ENCODE data around the gene U2SURP.
"Not testable (repeated sequence)": the region's sequence is repeated elsewhere in the genome, so short reads cannot be mapped to it uniquely, and the experiment has no call there.

U2SURP gene

GRCh38 chr3:143024351-143024960 lies 23.1 kb downstream of the U2SURP start:
- DNase-seq = no peak

- no peak for DNase-seq
Observed at GRCh38 chr3:143031327-143031726, 30.0 kb downstream of the U2SURP start.

- not testable (repeated sequence) for DNase-seq
Observed at GRCh38 chr3:143031796-143032387, 30.5 kb downstream of the U2SURP start.

- no peak for DNase-seq
Observed at GRCh38 chr3:143035466-143036211, 34.3 kb downstream of the U2SURP start.

DNA sequence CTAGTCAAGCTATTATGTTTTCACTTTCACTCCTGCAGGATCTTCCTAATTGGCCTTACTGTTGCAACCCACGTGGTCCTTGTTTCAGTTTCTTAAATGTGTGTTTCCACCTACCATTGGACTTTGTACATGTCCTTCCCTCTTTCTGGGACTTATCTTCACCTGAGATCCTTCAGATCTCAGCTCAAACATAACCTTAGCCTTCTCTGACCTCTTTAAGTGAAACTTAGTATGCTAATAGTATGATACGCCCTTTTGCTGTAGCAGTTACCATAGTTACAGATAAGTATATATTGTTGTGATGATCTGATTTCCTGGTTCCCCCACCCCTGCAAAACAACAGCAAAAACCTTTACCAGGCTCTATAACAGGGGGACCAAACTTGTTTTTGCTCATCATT lies 35.2 kb downstream of the U2SURP start:
- no peak for DNase-seq

DNA sequence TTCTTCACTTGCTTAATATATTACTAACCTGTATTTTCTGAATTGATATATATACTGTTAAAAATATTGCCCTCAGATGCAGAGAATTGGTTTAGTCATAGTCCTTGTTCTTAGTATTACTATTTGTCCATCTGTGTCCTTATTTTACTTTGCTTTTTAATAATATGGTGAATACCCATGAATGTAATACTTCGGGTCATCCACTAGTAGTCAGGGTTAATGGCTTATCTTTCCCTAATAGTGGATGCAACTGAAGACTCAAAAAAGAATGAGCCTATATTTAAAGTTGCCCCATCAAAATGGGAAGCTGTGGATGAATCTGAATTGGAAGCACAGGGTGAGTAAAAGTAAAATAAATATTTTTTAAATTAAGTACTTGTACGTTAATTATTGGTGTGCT lies 36.5 kb downstream of the U2SURP start:
- DNase-seq = no peak

DNA sequence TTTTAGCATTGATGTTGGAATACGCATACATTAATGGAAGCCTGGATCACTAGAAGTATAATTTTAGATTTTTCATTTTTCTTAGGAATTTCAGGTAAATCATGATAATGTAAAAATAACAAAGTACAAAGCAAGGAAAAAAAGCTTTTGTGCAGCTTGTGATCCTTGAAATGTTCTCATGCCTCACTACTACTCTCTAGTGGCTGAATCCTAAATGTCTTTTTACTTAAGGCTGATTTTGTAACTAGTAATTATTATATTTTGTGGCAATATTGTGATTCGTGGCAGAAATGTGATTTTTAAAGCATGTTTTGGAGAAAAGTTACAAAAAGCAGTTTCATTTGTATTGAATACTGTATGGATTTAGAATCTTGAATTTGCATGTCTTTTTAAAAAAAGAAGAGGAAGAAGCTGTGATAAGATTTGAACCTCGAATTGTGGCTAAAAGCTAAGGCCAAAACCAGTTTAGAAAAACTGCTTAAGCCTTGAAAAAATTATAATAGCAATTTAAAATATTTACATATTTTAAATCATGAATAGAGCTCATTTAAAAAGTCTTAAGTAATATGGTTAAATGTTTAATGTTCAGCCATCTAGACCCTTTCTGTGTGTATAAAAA lies 39.0 kb downstream of the U2SURP start:
- DNase-seq = no peak

DNA sequence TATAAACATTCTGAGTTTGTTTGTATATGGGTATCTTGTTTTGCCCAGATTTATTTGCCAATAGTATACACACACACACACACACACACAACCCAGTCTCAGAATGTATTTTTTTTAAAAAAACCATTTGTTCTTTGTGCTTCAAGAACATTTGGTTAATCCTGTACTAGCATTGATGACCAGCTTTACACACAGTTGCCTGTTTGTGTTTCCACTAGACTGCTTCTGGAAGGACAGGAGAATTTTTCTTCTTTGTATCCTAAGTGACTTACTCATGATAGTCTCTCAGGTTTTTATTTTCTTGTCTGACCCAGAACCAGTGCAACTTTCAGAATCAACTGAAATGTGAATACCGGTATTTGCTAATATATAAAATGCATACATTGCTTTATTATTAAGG lies 40.5 kb downstream of the U2SURP start:
- no peak for DNase-seq

GRCh38 chr3:143045639-143046038 lies 44.3 kb downstream of the U2SURP start:
- DNase-seq = no peak

DNA sequence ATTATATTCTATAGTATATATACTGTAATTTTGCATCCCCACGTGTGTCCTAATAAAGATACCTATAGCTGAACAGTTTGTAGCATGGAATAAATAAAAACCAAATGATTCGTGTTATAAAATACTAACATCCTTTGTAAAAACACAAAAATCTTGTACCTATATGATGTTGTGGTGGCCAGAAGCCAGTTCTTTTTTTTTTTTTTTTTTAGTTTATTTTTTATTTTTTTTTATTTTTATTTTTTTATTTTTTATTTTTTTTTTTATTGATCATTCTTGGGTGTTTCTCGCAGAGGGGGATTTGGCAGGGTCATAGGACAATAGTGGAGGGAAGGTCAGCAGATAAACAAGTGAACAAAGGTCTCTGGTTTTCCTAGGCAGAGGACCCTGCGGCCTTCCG lies 44.7 kb downstream of the U2SURP start:
- not testable (repeated sequence) for DNase-seq

DNA sequence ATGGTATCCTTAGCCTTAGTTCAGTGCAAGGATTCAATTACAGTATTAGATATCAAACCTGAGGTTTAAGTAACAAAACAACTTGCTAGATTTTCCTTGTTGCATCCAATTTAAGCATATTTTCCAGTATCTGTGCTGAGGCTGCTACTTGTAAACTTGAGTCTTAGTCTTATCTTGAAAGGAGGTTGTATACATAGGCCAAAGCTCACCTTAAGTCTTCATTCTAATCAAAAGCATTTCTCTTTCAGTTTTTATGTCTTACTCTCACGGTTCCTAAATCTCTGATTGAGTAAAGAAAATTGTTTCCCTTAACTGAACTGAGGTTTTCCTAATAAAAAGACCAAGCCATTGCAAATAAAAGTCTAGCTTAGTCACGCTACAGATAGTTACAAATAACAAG lies 52.6 kb downstream of the U2SURP start:
- no peak for DNase-seq

DNA sequence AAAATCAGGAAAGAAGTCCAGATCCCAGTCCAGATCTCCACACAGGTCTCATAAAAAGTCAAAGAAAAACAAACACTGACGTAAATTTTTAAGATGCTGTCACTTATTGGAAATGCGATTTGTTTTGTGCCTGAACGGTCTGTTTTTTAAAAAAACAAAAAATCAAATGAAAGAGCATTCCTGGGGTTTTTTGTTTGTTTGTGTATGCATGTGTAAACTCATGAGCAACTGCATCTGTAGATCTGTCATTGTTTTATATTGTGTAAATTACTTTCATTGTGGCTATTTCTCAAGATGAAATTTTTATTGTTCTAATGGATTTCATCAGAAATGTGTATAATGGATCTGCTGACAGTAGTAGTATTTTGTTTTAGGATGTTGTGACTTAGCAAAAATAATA lies 55.0 kb downstream of the U2SURP start:
- no peak for DNase-seq

GRCh38 chr3:143060906-143061305 lies 59.5 kb downstream of the U2SURP start:
- no peak for DNase-seq

- no peak for DNase-seq
Observed at GRCh38 chr3:143063018-143063417, 61.6 kb downstream of the U2SURP start.

DNA sequence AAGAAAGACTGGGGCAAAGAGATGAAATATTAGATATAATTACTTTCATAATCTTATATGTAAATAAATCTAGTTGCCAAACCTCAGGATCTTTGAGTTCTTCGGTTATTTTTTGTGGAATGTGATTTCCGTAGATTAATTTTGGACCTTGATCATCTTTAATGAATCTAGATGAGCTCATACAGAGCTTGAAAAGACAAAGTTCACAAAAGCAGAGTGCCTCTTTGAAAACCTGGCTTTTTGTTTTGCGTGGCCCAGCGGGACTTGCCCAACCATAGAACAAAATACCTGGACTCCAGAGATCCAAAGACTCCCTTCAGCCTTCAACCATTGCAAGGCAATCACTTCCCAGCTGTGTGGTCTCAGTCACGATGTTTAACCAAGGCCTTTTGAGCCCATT lies 63.4 kb downstream of the U2SURP start:
- DNase-seq = no peak

- DNase-seq = no peak
Observed at GRCh38 chr3:143065364-143065763, 64.0 kb downstream of the U2SURP start.

DNA sequence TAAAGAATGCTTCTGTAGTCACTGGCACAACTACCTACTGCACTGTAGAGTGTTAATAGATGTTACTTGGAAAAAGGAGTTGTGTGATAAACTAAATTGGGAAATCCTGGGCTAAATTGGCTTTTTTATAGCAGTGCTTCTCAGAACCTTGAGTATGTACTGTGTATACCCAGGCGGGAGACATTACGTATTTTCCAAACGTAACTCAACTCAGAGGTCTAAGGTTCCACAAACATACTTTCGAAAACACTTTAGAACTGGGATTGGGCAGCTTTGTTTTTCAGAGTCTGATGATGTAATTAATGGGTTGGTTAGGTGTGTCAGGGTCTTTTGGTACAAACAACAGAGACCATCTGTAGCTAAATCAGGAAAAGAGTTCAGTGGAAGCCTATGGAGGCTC lies 64.7 kb downstream of the U2SURP start:
- no peak for DNase-seq

- no peak for DNase-seq
Observed at GRCh38 chr3:143067201-143067600, 65.8 kb downstream of the U2SURP start.

DNA sequence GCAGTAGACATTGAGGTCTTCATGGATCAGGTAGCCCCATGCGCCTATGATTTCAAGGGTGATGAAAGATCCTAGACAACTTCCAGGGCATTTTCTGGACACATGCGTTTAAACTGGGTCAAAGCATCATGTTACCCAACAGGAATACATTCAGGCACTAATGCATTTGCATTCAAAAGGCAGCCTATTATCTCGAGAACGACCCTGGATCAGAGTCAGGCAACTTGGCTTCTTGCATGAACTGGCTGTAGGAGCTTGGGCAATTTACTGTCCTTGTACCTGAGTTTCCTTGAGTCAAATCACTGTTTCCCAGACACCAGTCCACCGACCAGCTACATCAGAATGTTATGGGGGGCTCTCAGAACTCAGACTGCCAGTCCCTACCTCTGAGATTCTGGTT lies 66.7 kb downstream of the U2SURP start:
- no peak for DNase-seq

- no peak for DNase-seq
Observed at GRCh38 chr3:143070977-143071551, 69.7 kb downstream of the U2SURP start.

- no peak for DNase-seq
Observed at GRCh38 chr3:143071776-143072175, 70.4 kb downstream of the U2SURP start.

DNA sequence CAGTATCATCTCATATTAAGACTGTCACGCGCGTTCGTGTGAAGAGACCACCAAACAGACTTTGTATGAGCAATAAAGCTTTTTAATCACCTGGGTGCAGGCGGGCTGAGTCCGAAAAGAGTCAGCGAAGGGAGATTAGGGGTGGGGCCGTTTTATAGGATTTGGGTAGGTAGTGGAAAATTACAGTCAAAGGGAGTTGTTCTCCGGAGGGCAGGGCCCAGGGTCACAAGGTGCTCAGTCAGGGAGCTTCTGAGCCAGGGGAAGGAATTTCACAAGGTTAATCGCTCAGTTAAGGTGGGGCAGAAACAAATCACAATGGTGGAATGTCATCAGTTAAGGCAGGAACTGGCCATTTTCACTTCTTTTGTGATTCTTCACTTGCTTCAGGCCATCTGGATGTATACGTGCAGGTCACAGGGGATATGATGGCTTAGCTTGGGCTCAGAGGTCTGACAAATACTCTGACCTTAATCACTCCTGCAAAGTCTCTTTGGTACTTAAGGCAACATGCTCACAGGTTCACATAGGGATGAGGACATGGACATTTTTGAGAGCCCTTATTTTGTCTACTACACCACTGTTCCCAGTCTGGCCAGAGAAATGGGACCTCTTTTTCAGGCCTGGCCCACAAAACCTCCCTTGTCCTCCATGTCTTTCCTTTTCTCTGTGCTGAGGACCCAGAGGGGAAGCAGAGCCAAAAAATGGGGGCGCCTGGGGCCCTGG lies 71.1 kb downstream of the U2SURP start:
- DNase-seq = not testable (repeated sequence)

- DNase-seq = not testable (repeated sequence)
Observed at GRCh38 chr3:143073541-143073940, 72.2 kb downstream of the U2SURP start.

Measured in NCI-H1048 (cell line).